ENCODE results near the gene ZNF793. TPM values are rescaled to one million over a fixed set of nuclear protein-coding genes. Genes with fewer than 3 reads are reported as not detected.

ZNF793 gene
- total and polyA plus RNA-seq, 10 of the 15 experiments (the other 5 are each of a cell fraction or from before 2014, with no cell fraction given) = 0.10 to 1.1 (median 0.30) TPM

DNA sequence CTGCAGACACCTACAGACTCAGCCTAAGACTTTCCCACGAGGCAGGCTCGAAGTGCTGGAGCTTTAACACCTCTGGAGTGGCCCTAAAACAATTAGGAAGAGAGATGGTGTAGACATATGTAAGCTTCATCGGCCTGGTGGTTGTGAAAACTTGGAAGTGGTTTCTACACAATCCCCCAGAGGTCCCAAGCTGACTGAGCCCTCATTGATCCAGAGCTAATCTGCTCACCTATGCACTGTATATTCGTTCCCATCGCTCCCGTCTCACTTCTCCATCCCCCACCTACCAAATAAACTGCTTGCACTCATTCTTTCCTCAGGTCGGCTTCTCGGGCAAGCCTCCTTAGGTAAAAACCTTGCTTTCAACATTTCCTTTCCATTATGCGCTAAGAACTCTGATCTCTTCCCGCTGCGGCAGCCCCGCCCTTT lies 767 bp upstream of the ZNF793 start (continued):
- TF ChIP-seq, protein P1, sequence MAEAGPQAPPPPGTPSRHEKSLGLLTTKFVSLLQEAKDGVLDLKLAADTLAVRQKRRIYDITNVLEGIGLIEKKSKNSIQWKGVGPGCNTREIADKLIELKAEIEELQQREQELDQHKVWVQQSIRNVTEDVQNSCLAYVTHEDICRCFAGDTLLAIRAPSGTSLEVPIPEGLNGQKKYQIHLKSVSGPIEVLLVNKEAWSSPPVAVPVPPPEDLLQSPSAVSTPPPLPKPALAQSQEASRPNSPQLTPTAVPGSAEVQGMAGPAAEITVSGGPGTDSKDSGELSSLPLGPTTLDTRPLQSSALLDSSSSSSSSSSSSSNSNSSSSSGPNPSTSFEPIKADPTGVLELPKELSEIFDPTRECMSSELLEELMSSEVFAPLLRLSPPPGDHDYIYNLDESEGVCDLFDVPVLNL (IDR thresholded peaks at IDR 0.05; ENCODE audit: low read depth, low read length) = no peak
- TF ChIP-seq, protein P2, sequence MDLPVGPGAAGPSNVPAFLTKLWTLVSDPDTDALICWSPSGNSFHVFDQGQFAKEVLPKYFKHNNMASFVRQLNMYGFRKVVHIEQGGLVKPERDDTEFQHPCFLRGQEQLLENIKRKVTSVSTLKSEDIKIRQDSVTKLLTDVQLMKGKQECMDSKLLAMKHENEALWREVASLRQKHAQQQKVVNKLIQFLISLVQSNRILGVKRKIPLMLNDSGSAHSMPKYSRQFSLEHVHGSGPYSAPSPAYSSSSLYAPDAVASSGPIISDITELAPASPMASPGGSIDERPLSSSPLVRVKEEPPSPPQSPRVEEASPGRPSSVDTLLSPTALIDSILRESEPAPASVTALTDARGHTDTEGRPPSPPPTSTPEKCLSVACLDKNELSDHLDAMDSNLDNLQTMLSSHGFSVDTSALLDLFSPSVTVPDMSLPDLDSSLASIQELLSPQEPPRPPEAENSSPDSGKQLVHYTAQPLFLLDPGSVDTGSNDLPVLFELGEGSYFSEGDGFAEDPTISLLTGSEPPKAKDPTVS (IDR thresholded peaks at IDR 0.05; ENCODE audit: low read depth, low read length) = no peak
- no peak for TF ChIP-seq YY1 (IDR thresholded peaks at IDR 0.05; ENCODE audit: low read depth, low read length)
- TF ChIP-seq, protein P3, sequence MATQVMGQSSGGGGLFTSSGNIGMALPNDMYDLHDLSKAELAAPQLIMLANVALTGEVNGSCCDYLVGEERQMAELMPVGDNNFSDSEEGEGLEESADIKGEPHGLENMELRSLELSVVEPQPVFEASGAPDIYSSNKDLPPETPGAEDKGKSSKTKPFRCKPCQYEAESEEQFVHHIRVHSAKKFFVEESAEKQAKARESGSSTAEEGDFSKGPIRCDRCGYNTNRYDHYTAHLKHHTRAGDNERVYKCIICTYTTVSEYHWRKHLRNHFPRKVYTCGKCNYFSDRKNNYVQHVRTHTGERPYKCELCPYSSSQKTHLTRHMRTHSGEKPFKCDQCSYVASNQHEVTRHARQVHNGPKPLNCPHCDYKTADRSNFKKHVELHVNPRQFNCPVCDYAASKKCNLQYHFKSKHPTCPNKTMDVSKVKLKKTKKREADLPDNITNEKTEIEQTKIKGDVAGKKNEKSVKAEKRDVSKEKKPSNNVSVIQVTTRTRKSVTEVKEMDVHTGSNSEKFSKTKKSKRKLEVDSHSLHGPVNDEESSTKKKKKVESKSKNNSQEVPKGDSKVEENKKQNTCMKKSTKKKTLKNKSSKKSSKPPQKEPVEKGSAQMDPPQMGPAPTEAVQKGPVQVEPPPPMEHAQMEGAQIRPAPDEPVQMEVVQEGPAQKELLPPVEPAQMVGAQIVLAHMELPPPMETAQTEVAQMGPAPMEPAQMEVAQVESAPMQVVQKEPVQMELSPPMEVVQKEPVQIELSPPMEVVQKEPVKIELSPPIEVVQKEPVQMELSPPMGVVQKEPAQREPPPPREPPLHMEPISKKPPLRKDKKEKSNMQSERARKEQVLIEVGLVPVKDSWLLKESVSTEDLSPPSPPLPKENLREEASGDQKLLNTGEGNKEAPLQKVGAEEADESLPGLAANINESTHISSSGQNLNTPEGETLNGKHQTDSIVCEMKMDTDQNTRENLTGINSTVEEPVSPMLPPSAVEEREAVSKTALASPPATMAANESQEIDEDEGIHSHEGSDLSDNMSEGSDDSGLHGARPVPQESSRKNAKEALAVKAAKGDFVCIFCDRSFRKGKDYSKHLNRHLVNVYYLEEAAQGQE (IDR thresholded peaks at IDR 0.05; ENCODE audit: low read depth, low read length) = no peak
- TF ChIP-seq KLF5 (IDR thresholded peaks at IDR 0.05; ENCODE audit: partially characterized antibody) = no peak
- no peak for TF ChIP-seq MYB (IDR thresholded peaks at IDR 0.05; ENCODE audit: borderline replicate concordance, low read depth, low read length)
- no peak for TF ChIP-seq SRF (IDR thresholded peaks at IDR 0.05; ENCODE audit: low read depth in 2 of 2, low read length in 2 of 2)
